ENCODE results near the gene ZFAND5.

DNA sequence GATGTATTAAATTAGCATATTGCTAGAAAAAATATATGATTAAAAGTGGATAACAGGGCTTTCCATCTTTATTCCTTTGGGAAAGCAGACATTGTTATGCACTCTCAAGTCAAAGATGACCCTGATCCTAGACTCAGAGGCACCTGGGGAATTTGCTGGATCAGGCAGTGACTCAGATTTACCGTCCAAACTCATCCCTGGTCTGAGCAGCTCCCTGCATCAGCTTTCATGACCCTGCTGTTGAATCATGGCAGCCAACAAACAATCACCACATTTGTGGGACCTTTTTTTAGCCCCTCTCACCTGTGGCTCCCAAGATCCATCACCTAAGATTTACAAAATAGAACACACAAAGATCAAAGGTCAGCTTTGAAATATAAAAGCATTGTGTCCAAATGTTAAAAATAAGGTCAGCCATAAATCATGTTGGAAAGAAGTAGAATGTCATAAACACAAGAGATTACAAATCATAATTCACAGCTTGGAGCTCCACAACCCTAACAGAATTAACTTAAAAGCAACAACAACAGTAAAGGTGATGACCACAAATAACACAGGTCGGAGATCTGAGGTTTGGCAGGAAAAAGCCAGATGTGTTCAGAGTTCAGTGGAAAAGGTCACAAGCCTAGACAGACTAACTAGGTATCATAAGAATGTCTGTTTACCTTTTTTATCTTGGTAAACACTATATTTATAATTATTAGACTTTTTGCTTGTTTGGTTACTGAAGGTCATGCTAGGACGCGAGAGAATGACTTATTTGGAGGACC is 55.5 kb downstream of the ZFAND5 start:
- TF ChIP-seq POLR2A (IDR thresholded peaks at IDR 0.05), result no peak
- TF ChIP-seq, protein P1, sequence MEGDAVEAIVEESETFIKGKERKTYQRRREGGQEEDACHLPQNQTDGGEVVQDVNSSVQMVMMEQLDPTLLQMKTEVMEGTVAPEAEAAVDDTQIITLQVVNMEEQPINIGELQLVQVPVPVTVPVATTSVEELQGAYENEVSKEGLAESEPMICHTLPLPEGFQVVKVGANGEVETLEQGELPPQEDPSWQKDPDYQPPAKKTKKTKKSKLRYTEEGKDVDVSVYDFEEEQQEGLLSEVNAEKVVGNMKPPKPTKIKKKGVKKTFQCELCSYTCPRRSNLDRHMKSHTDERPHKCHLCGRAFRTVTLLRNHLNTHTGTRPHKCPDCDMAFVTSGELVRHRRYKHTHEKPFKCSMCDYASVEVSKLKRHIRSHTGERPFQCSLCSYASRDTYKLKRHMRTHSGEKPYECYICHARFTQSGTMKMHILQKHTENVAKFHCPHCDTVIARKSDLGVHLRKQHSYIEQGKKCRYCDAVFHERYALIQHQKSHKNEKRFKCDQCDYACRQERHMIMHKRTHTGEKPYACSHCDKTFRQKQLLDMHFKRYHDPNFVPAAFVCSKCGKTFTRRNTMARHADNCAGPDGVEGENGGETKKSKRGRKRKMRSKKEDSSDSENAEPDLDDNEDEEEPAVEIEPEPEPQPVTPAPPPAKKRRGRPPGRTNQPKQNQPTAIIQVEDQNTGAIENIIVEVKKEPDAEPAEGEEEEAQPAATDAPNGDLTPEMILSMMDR (IDR thresholded peaks at IDR 0.05), result no peak
